GM12891 (cell line): ENCODE results near the gene NR1H3.

Experiments used
- DNase-seq: peaks from one replicate; pipeline ENCODE4 v3.0.0; 2011; ENCODE audit warnings: low spot score; ENCODE audit not compliant: insufficient read length
- FAIRE-seq: peaks from 2 replicates; lab custom pipeline; 2011; peaks lifted over from hg19 to GRCh38; lab: Jason Lieb, UNC
- PAX5 ChIP-seq: IDR thresholded peaks from 2 replicates; pipeline ENCODE4 v1.6.1; 2011; ENCODE audit warnings: low read length, moderate library complexity, mild to moderate bottlenecking; ENCODE audit not compliant: insufficient read depth, severe bottlenecking
- POLR2A ChIP-seq: IDR thresholded peaks from 2 replicates; pipeline ENCODE4 v1.6.1; 2011; ENCODE audit warnings: low read depth, low read length, control low read depth
- POLR2AphosphoS5 ChIP-seq: IDR thresholded peaks from 2 replicates; pipeline ENCODE4 v1.6.1; 2011; ENCODE audit warnings: low read depth, low read length, control low read depth
- POU2F2 ChIP-seq: IDR thresholded peaks from 2 replicates; pipeline ENCODE4 v1.6.1; 2011; ENCODE audit warnings: low read depth, mild to moderate bottlenecking, control low read depth, low read length, moderate library complexity
- SPI1 ChIP-seq: IDR thresholded peaks from 2 replicates; pipeline ENCODE4 v1.6.1; 2011; ENCODE audit warnings: low read depth, low read length, control low read depth
- TAF1 ChIP-seq: IDR thresholded peaks from 2 replicates; pipeline ENCODE4 v1.6.1; 2011; ENCODE audit warnings: low read depth, low read length, control low read depth

NR1H3 gene

GRCh38 chr11:47267876-47268275, 10.1 kb downstream of the NR1H3 start:
- DNase-seq, result no peak
- no peak for FAIRE-seq
- TF ChIP-seq POU2F2, result no peak
- no peak for TF ChIP-seq PAX5
- TF ChIP-seq TAF1, result no peak
- TF ChIP-seq POLR2A, result no peak
- no peak for TF ChIP-seq POLR2AphosphoS5
- no peak for TF ChIP-seq SPI1

GRCh38 chr11:47268448-47269001, 10.7 kb downstream of the NR1H3 start:
- DNase-seq, result no peak
- TF ChIP-seq POLR2AphosphoS5, result no peak
- TF ChIP-seq SPI1, result peak; percentile 85
- no peak for TF ChIP-seq POU2F2
- no peak for TF ChIP-seq TAF1

GRCh38 chr11:47269002-47269828, 11.4 kb downstream of the NR1H3 start:
- DNase-seq, result peak; percentile 85
- peak; percentile 89 for FAIRE-seq
- TF ChIP-seq POU2F2 (no peak), POLR2A (0 out of 2 replicates have a peak, but pooled peaks have one; percentile 31), SPI1 (peak; percentile 19; the same call in 1 of the 2 replicates)

More at GRCh38 chr11:47268448-47269001, 10.7 kb downstream of the NR1H3 start:
- FAIRE-seq, result no peak

- FAIRE-seq (peak; percentile 80), DNase-seq (peak; percentile 95)
- TF ChIP-seq PAX5 (no peak), POU2F2 (peak; percentile 35; the same call in 1 of the 2 replicates), SPI1 (no peak), POLR2AphosphoS5 (peak; percentile 74), POLR2A (peak; percentile 69), TAF1 (no peak; the same call in 1 of the 2 replicates)
Observed at GRCh38 chr11:47269829-47270305, 12.1 kb downstream of the NR1H3 start, which contains the start of gene MADD. TSS of gene MADD (plus strand) at chr11:47270133.

GRCh38 chr11:47270331-47271271, 12.8 kb downstream of the NR1H3 start:
- no peak for DNase-seq
- TF ChIP-seq POLR2A, result no peak
- no peak for FAIRE-seq

GRCh38 chr11:47271328-47271727, 13.5 kb downstream of the NR1H3 start:
- FAIRE-seq, result no peak
- DNase-seq, result no peak
- no peak for TF ChIP-seq SPI1
- TF ChIP-seq POLR2AphosphoS5, result no peak
- no peak for TF ChIP-seq PAX5
- no peak for TF ChIP-seq POU2F2
- no peak for TF ChIP-seq TAF1
- no peak for TF ChIP-seq POLR2A

GRCh38 chr11:47271961-47272661, 14.3 kb downstream of the NR1H3 start:
- DNase-seq, result no peak
- TF ChIP-seq POU2F2 (no peak), TAF1 (no peak), POLR2AphosphoS5 (no peak), PAX5 (no peak), SPI1 (no peak)

GRCh38 chr11:47272706-47273105, 14.9 kb downstream of the NR1H3 start:
- no peak for DNase-seq
- TF ChIP-seq POLR2AphosphoS5, result no peak
- TF ChIP-seq SPI1, result no peak
- TF ChIP-seq POU2F2, result no peak
- no peak for TF ChIP-seq TAF1
- TF ChIP-seq PAX5, result no peak
- no peak for TF ChIP-seq POLR2A
- no peak for FAIRE-seq

More at GRCh38 chr11:47271961-47272661, 14.3 kb downstream of the NR1H3 start:
- FAIRE-seq, result peak; percentile 59
